ENCODE measurements around the gene CKB. TPM values are rescaled to one million over a fixed set of nuclear protein-coding genes. Genes with fewer than 3 reads are reported as not detected.

Gene CKB
- total RNA-seq, result 1,000 to 10,000 TPM in 2 of 4 donors, 100 to 1,000 TPM in 2; 453 to 1,624 (median 922) TPM

GRCh38 chr14:103522649-103523574 is at the start of gene CKB:
Gene CKB (minus strand): TSS chr14:103522830. CDS start chr14:103522493, 337 bp downstream.
- peak within 1 kb of the TSS; percentile 97 to 99 (median 98) for H3K27ac ChIP-seq
- ATAC-seq, result peak; percentile 63

GRCh38 chr14:103569408-103569807 is 46.8 kb upstream of the CKB start:
- TF ChIP-seq, protein P1, sequence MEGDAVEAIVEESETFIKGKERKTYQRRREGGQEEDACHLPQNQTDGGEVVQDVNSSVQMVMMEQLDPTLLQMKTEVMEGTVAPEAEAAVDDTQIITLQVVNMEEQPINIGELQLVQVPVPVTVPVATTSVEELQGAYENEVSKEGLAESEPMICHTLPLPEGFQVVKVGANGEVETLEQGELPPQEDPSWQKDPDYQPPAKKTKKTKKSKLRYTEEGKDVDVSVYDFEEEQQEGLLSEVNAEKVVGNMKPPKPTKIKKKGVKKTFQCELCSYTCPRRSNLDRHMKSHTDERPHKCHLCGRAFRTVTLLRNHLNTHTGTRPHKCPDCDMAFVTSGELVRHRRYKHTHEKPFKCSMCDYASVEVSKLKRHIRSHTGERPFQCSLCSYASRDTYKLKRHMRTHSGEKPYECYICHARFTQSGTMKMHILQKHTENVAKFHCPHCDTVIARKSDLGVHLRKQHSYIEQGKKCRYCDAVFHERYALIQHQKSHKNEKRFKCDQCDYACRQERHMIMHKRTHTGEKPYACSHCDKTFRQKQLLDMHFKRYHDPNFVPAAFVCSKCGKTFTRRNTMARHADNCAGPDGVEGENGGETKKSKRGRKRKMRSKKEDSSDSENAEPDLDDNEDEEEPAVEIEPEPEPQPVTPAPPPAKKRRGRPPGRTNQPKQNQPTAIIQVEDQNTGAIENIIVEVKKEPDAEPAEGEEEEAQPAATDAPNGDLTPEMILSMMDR (IDR thresholded peaks at IDR 0.05), result no peak
- TF ChIP-seq EP300 (IDR thresholded peaks at IDR 0.05) (no peak), POLR2A (IDR thresholded peaks at IDR 0.05) (no peak), POLR2AphosphoS5 (IDR thresholded peaks at IDR 0.05) (no peak)
- WGBS, 2 donors (ENCODE audit: low coverage in 1 of 2), result 76 to 79% methylated on average over 5 to 11 of the region's 11 CpGs

More at GRCh38 chr14:103522649-103523574, at the start of gene CKB:
- H3K4me1 ChIP-seq, result peaks cover 0 to 86% (median 41%) of the 10 kb centered on the region in 3 donors
- peak within 1 kb of the TSS; percentile 84 to 93 for H3K4me3 ChIP-seq
- no peaks in the 10 kb centered on the region for H3K27me3 ChIP-seq
- TF ChIP-seq POLR2AphosphoS5 (IDR thresholded peaks at IDR 0.05), result peak; percentile 91
- TF ChIP-seq, protein P1 (IDR thresholded peaks at IDR 0.05), result peak in 1 of 4 experiments; percentile 11
- no peak for TF ChIP-seq EP300 (IDR thresholded peaks at IDR 0.05)
- peak; percentile 97 to 99 for TF ChIP-seq POLR2A (IDR thresholded peaks at IDR 0.05)
- no peaks in the 10 kb centered on the region for H3K9me3 ChIP-seq
- peaks cover 0 to 14% of the 10 kb centered on the region in 2 donors for H3K36me3 ChIP-seq
- 15 to 80% methylated on average over 1 to 3 of the region's 107 CpGs for WGBS, 2 donors (ENCODE audit: low coverage in 1 of 2)

GRCh38 chr14:103568952-103569351 is 46.3 kb upstream of the CKB start:
- ATAC-seq, result no peak
- Histone ChIP-seq H3K4me3 (no peak overlapping the region), H3K9me3 (no peaks in the 10 kb centered on the region), H3K27ac (no peak overlapping the region), H3K27me3 (no peaks in the 10 kb centered on the region), H3K4me1 (peaks cover 0 to 89% (median 17%) of the 10 kb centered on the region in 3 donors), H3K36me3 (peaks cover 0 to 15% of the 10 kb centered on the region in 2 donors)
- no peak for TF ChIP-seq POLR2A (IDR thresholded peaks at IDR 0.05)
- no peak for TF ChIP-seq EP300 (IDR thresholded peaks at IDR 0.05)
- no peak for TF ChIP-seq POLR2AphosphoS5 (IDR thresholded peaks at IDR 0.05)
- TF ChIP-seq, protein P1 (IDR thresholded peaks at IDR 0.05), result no peak
- 54% methylated on average over 4 of the region's 8 CpGs; no CpG with 5 or more reads in 1 of the 2 donors for WGBS, 2 donors (ENCODE audit: low coverage in 1 of 2)

More at GRCh38 chr14:103569408-103569807, 46.8 kb upstream of the CKB start:
- no peaks in the 10 kb centered on the region for H3K9me3 ChIP-seq
- H3K27ac ChIP-seq, result no peak overlapping the region
- no peak for ATAC-seq
- peaks cover 0 to 89% (median 14%) of the 10 kb centered on the region in 3 donors for H3K4me1 ChIP-seq
- H3K27me3 ChIP-seq, result no peaks in the 10 kb centered on the region
- H3K36me3 ChIP-seq, result peaks cover 0 to 19% of the 10 kb centered on the region in 2 donors
- no peak overlapping the region for H3K4me3 ChIP-seq

DNA sequence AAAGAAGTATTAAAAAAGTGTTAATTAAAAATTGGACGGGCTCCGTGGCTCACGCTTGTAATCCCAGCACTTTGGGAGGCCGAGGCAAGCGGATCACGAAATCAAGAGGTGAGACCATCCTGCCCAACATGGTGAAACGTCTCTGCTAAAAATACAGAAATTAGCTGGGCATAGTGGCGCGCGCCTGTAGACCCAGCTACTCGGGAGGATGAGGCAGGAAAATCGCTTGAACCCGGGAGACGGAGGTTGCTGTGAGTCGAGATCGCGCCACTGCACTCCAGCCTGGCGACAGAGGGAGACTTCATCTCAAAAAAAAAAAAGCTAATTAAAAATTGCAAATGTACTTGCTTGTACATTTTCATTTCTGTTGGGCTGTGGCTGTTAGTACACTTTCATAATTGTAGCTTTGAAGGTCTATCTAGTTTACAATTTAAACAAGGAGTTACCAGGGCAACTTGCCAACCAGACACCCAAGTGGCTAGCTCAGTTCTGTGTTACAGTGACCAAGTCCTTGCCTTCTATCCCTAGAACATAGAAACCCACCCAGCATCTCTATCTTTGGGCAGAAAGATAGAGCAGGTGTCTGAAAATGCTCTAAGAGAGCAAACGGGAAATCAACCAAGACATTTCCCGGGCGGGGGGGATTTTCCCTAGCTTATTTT is 41.3 kb upstream of the CKB start:
- WGBS, 2 donors (ENCODE audit: low coverage in 1 of 2), result 60 to 62% methylated on average over 16 to 21 of the region's 21 CpGs

GRCh38 chr14:103563226-103563620 is 40.6 kb upstream of the CKB start:
- Histone ChIP-seq H3K4me3 (peak overlapping the region; percentile 62 to 76), H3K36me3 (peaks cover 0 to 16% of the 10 kb centered on the region in 2 donors), H3K27ac (peak overlapping the region; percentile 89 to 99 (median 95)), H3K9me3 (no peaks in the 10 kb centered on the region), H3K4me1 (peaks cover 9 to 87% (median 35%) of the 10 kb centered on the region in 3 donors), H3K27me3 (no peaks in the 10 kb centered on the region)
- WGBS, 2 donors (ENCODE audit: low coverage in 1 of 2), result 0 to 2% methylated on average over 9 to 16 of the region's 22 CpGs
- no peak for TF ChIP-seq EP300 (IDR thresholded peaks at IDR 0.05)
- TF ChIP-seq POLR2A (IDR thresholded peaks at IDR 0.05), result no peak
- no peak for TF ChIP-seq POLR2AphosphoS5 (IDR thresholded peaks at IDR 0.05)
- TF ChIP-seq, protein P1 (IDR thresholded peaks at IDR 0.05), result no peak
- ATAC-seq, result no peak

More for the DNA sequence above, 41.3 kb upstream of the CKB start:
- peak overlapping the region in 3 of 4 donors; percentile 89 to 99 (median 99) for H3K27ac ChIP-seq
- H3K4me3 ChIP-seq, result peak overlapping the region; percentile 62 to 76
- H3K4me1 ChIP-seq, result peaks cover 9 to 84% (median 31%) of the 10 kb centered on the region in 3 donors
- ATAC-seq, result no peak
- no peaks in the 10 kb centered on the region for H3K9me3 ChIP-seq
- no peak for TF ChIP-seq POLR2A (IDR thresholded peaks at IDR 0.05)
- TF ChIP-seq POLR2AphosphoS5 (IDR thresholded peaks at IDR 0.05), result no peak
- no peak for TF ChIP-seq EP300 (IDR thresholded peaks at IDR 0.05)
- H3K36me3 ChIP-seq, result peaks cover 0 to 16% of the 10 kb centered on the region in 2 donors
- no peaks in the 10 kb centered on the region for H3K27me3 ChIP-seq
